ENCODE data around the gene TMEM178A.

DNA sequence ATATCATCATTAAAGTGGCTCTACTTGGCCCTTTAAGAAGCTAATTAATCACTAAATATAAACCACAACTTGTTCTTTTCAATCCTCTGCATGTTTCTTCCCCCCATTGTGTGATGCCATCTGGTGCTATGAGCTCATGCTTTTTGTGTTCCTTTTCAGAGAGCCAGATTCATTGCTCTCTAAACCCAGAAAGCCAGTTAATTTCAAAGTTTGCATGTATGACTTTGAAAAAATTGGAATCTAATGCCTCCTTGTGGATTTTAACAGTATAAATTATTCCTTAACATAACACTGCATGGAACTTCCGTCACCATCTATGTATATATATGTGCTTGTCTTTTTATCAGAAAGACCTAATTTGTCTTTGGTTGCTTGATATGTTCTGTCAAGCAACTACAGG lies 31.1 kb downstream of the TMEM178A start:
- TF ChIP-seq, protein P1, sequence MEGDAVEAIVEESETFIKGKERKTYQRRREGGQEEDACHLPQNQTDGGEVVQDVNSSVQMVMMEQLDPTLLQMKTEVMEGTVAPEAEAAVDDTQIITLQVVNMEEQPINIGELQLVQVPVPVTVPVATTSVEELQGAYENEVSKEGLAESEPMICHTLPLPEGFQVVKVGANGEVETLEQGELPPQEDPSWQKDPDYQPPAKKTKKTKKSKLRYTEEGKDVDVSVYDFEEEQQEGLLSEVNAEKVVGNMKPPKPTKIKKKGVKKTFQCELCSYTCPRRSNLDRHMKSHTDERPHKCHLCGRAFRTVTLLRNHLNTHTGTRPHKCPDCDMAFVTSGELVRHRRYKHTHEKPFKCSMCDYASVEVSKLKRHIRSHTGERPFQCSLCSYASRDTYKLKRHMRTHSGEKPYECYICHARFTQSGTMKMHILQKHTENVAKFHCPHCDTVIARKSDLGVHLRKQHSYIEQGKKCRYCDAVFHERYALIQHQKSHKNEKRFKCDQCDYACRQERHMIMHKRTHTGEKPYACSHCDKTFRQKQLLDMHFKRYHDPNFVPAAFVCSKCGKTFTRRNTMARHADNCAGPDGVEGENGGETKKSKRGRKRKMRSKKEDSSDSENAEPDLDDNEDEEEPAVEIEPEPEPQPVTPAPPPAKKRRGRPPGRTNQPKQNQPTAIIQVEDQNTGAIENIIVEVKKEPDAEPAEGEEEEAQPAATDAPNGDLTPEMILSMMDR (IDR thresholded peaks at IDR 0.05; ENCODE audit: poor library complexity, severe bottlenecking) = peak; percentile 58
- TF ChIP-seq, protein P2, sequence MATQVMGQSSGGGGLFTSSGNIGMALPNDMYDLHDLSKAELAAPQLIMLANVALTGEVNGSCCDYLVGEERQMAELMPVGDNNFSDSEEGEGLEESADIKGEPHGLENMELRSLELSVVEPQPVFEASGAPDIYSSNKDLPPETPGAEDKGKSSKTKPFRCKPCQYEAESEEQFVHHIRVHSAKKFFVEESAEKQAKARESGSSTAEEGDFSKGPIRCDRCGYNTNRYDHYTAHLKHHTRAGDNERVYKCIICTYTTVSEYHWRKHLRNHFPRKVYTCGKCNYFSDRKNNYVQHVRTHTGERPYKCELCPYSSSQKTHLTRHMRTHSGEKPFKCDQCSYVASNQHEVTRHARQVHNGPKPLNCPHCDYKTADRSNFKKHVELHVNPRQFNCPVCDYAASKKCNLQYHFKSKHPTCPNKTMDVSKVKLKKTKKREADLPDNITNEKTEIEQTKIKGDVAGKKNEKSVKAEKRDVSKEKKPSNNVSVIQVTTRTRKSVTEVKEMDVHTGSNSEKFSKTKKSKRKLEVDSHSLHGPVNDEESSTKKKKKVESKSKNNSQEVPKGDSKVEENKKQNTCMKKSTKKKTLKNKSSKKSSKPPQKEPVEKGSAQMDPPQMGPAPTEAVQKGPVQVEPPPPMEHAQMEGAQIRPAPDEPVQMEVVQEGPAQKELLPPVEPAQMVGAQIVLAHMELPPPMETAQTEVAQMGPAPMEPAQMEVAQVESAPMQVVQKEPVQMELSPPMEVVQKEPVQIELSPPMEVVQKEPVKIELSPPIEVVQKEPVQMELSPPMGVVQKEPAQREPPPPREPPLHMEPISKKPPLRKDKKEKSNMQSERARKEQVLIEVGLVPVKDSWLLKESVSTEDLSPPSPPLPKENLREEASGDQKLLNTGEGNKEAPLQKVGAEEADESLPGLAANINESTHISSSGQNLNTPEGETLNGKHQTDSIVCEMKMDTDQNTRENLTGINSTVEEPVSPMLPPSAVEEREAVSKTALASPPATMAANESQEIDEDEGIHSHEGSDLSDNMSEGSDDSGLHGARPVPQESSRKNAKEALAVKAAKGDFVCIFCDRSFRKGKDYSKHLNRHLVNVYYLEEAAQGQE (IDR thresholded peaks at IDR 0.05; ENCODE audit: borderline replicate concordance) = no peak
- no peak for TF ChIP-seq EZH2 (IDR thresholded peaks at IDR 0.05; ENCODE audit: borderline replicate concordance, insufficient read depth, low read length, poor library complexity, severe bottlenecking)
- no peak for TF ChIP-seq TAF1 (IDR thresholded peaks at IDR 0.05; ENCODE audit: low read depth)
- TF ChIP-seq MXI1 (conservative IDR thresholded peaks at IDR 0.05; ENCODE audit: poor library complexity, severe bottlenecking) = no peak
